Activated CD4-positive, alpha-beta T cell treated with anti-CD3 and anti-CD28 coated beads for 36 hours (primary cell): Measurements from ENCODE around the gene ARHGEF37. TPM values are rescaled to one million over a fixed set of nuclear protein-coding genes. Genes with fewer than 3 reads are reported as not detected.
"Not testable (repeated sequence)": the region's sequence is repeated elsewhere in the genome, so short reads cannot be mapped to it uniquely, and the experiment has no call there.

ENCODE experiments used
- ATAC-seq: fragments of 200-7000 bp; cut with Tn5 transposase; one replicate; pipeline ENCODE4 v1.10.0; 2021; ENCODE audit warnings: mild to moderate bottlenecking, moderate library complexity
- CTCF ChIA-PET: fragments of 350-600 bp; sonication (Branson Sonifier 250); formaldehyde crosslinking; loops from one replicate; lab custom pipeline; 2021; ENCODE audit warnings: antibody characterized with exemption; lab: Charles Lee
- POLR2A ChIA-PET: fragments of 350-600 bp; sonication (Branson Sonifier 250); formaldehyde crosslinking; loops from one replicate; lab custom pipeline; 2021; ENCODE audit warnings: antibody characterized with exemption, inconsistent platforms; lab: Charles Lee
- DNase-seq: peaks from one replicate; pipeline ENCODE4 v3.0.0-alpha.2; 2020
- H3K27ac Mint-ChIP-seq: one replicate; pipeline ENCODE4 v1.8.0; 2021; ENCODE audit warnings: mixed read lengths
- H3K27me3 Mint-ChIP-seq: one replicate; pipeline ENCODE4 v1.8.0; 2021; ENCODE audit warnings: mixed read lengths
- H3K36me3 Mint-ChIP-seq: one replicate; pipeline ENCODE4 v1.8.0; 2021; ENCODE audit warnings: low read depth, mixed read lengths
- H3K4me1 Mint-ChIP-seq: one replicate; pipeline ENCODE4 v1.8.0; 2021; ENCODE audit warnings: mixed read lengths
- H3K4me3 Mint-ChIP-seq: one replicate; pipeline ENCODE4 v1.8.0; 2021; ENCODE audit warnings: mild to moderate bottlenecking, moderate library complexity, mixed read lengths
- H3K9me3 Mint-ChIP-seq: one replicate; pipeline ENCODE4 v1.8.0; 2021; ENCODE audit warnings: low read depth, mixed read lengths
- intact Hi-C, 2 experiments: fragments of 100-400 bp; cut with DNase I in 1 of 2; cut with micrococcal nuclease in 1 of 2; formaldehyde crosslinking; loops; one replicate each; pipeline versions ENCODE4 v1.14.2 to v1.15.1; 2022 to 2024; cut with DNase I, micrococcal nuclease
- total RNA-seq, 2 experiments: library from RNA; stranded (reverse); gene quantifications; one replicate each; pipeline ENCODE4 v1.2.3, GENCODE V29; 2021

The ARHGEF37 gene
- total RNA-seq, 2 experiments from 2014 or later = 1.7 to 2.1 TPM

DNA sequence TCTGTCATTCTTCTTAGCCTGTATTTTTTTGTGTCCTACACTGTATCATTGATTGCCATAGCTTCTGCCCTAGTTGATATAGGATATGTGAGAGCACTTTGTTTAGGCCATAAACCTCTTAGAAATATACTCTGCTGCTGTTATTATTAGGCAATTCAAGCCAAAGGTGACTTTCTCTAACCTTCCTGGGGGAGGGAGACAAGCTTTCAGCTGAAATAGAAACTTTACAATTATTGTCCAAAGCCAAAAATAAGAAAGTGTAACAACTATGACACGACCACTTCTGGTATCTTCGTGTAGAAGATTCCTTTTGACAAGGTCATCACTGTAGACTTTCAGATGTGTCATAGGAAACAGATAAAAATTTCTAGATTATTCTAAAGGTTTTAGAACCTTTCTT lies 17.8 kb upstream of the ARHGEF37 start:
- Mint-ChIP-seq H3K36me3 (no peaks in the 10 kb centered on the region), H3K4me3 (no peak overlapping the region), H3K27ac (peak overlapping the region; percentile 80), H3K9me3 (no peaks in the 10 kb centered on the region), H3K27me3 (no peaks in the 10 kb centered on the region), H3K4me1 (peaks cover 30% of the 10 kb centered on the region)
- CTCF ChIA-PET = interaction anchor here (0.5 to 3.5 kb wide), 21 partner anchors 12 to 449 kb away, joined by 3 to 38 read pairs (median 6); partner anchors contain the start of genes CSNK1A1 and IL17B
- POLR2A ChIA-PET = interaction anchor here (2.4 kb wide), 1 partner anchor 13 kb away, joined by 31 read pairs; the partner anchor contains the start of gene CSNK1A1
- DNase-seq = no peak
- intact Hi-C loops = loop anchor here (5.0 to 10.0 kb wide), 3 partner anchors 196 to 419 kb away; partner anchors contain the start of gene ABLIM3 (in 1 of the 2)
- no peak for ATAC-seq

DNA sequence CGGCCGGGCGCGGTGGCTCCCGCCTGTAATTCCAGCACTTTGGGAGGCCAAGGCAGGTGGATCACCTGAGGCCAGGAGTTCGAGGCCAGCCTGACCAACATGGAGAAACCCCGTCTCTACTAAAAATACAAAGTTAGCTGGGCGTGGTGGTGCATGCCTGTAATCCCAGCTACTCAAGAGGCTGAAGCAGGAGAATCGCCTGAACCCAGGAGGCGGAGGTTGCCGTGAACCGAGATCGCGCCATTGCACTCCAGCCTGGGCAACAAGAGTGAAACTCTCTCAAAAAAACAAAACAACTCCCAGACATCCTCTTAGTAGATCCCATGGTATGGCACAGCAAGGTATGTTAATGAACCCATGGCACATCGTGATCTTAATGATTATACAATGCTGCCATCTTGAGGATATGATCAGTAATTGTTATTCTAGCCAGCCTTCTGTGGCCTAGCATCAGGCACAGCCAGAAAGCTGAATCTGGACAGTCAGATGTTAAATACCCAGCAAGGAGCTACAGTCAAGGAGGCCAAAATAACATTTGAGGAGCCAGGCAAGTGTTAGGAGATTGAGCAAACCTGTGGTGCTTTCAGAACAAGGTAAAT lies 16.7 kb upstream of the ARHGEF37 start:
- ChIA-PET CTCF (interaction anchor here (0.6 to 2.3 kb wide), 29 partner anchors 11 to 423 kb away, joined by 3 to 16 read pairs (median 4); partner anchors contain the start of genes ABLIM3 and CSNK1A1), POLR2A (interaction anchor here (0.6 kb wide), 2 partner anchors 15 to 121 kb away, joined by 3 to 5 read pairs; no protein-coding TSS in a partner anchor)
- H3K4me1 Mint-ChIP-seq = peaks cover 30% of the 10 kb centered on the region
- H3K9me3 Mint-ChIP-seq, H3K36me3 Mint-ChIP-seq, H3K27ac Mint-ChIP-seq, H3K27me3 Mint-ChIP-seq, H3K4me3 Mint-ChIP-seq: not testable (repeated sequence)
- intact Hi-C loops = loop anchor here (1.0 to 10.0 kb wide), 7 partner anchors 115 to 420 kb away; partner anchors contain the start of gene ABLIM3 (in 1 of the 2)
- peak; percentile 25 for DNase-seq
- peak; percentile 85 for ATAC-seq

DNA sequence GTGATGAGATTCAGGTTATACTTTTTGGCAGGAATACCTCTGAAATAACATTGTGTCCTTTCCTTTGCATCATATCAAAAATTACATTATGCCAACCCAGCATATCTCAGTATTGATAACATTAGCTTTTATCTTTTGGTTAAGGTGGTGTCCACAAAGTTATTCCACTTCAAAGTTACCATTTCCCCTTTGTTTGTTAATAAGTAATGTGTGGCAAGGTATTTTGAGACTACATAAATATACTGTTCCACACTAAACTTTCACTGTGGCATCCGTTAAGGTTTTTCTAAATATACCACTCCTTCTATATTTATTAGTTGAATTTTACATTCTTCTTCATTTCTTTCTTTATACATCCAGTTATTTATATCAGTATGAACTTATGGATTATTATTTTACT lies 14.1 kb upstream of the ARHGEF37 start:
- H3K27me3 Mint-ChIP-seq = no peaks in the 10 kb centered on the region
- H3K4me1 Mint-ChIP-seq = peaks cover 16% of the 10 kb centered on the region
- CTCF ChIA-PET = interaction anchor here (1.4 kb wide), 3 partner anchors 124 to 195 kb away, joined by 4 to 7 read pairs (median 5); no protein-coding TSS in a partner anchor
- intact Hi-C loops = loop anchor here (10.0 kb wide), 2 partner anchors 252 to 422 kb away; partner anchors contain the start of gene ABLIM3 (in 1 of the 2)
- no peak overlapping the region for H3K27ac Mint-ChIP-seq
- no peaks in the 10 kb centered on the region for H3K9me3 Mint-ChIP-seq
- POLR2A ChIA-PET = interaction anchor here (0.6 kb wide), 1 partner anchor 135 kb away, joined by 3 read pairs; no protein-coding TSS in a partner anchor
- ATAC-seq (no peak), DNase-seq (no peak)
- H3K36me3 Mint-ChIP-seq = no peaks in the 10 kb centered on the region
- H3K4me3 Mint-ChIP-seq = no peak overlapping the region

DNA sequence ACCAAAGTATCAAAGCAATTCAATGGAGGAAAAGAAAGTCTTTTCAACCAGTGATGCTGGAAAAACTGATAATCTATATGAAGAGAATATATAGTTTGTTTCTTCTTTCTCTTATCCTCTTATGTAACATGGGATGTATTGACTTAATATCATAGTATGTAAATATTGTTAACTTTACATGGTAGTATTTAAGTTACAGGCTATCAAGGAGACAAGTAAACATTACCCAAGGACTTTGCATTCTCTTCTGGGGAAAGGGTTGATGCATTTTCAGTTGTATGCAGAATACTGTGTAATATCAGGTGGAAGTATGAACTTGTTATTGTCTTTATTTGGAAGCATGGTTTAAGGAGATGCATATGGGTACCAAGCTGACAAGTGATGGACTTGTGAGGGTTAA lies 9.1 kb upstream of the ARHGEF37 start:
- H3K4me1 Mint-ChIP-seq = peaks cover 24% of the 10 kb centered on the region
- H3K36me3 Mint-ChIP-seq = peaks cover 5% of the 10 kb centered on the region
- no peak overlapping the region for H3K27ac Mint-ChIP-seq
- CTCF ChIA-PET = interaction anchor here (1.0 to 1.3 kb wide), 3 partner anchors 11 to 203 kb away, joined by 3 read pairs; no protein-coding TSS in a partner anchor
- H3K27me3 Mint-ChIP-seq = no peaks in the 10 kb centered on the region
- no peak overlapping the region for H3K4me3 Mint-ChIP-seq
- H3K9me3 Mint-ChIP-seq = no peaks in the 10 kb centered on the region
- ATAC-seq = no peak
- POLR2A ChIA-PET = interaction anchor here (0.7 kb wide), 1 partner anchor 226 kb away, joined by 3 read pairs; no protein-coding TSS in a partner anchor
- intact Hi-C loops = no loop called here
- no peak for DNase-seq

DNA sequence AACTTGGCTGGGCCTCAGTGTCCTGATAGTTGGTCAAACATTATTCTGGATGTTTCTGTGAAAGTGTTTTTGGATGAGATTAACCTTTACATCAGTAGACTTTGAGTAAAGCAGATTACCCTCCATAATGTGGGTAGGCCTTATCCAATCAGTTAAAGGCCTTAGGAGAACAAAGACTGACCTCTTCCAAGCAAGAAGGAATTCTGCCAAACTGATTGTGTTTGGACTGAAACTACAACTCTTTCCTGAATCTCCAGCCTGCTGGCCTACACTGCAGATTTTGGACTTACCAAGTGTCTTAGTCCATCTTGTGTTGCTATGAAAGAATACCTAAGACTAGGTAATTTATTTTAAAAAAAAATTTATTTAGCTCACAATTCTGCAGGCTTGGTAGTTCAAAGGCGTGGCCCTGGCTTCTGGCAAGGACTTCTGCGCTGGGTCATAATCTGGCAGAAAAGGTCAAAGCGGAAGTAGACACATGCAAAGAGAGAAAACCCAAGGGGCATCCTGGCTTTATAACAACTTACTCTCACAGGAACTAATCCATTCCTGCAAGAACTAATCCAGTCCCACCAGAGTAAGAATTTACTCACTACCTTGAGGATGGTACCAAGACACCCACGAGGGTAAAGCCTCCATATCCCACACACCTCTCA lies 8.6 kb upstream of the ARHGEF37 start:
- no peak for DNase-seq
- Mint-ChIP-seq H3K36me3 (peaks cover 5% of the 10 kb centered on the region), H3K27ac (no peak overlapping the region), H3K9me3 (no peaks in the 10 kb centered on the region), H3K27me3 (no peaks in the 10 kb centered on the region), H3K4me3 (no peak overlapping the region), H3K4me1 (peaks cover 24% of the 10 kb centered on the region)
- ATAC-seq = no peak
- CTCF ChIA-PET = interaction anchor here (1.3 kb wide), 1 partner anchor 12 kb away, joined by 3 read pairs; no protein-coding TSS in a partner anchor
- POLR2A ChIA-PET = no interaction called here
- intact Hi-C loops = no loop called here

DNA sequence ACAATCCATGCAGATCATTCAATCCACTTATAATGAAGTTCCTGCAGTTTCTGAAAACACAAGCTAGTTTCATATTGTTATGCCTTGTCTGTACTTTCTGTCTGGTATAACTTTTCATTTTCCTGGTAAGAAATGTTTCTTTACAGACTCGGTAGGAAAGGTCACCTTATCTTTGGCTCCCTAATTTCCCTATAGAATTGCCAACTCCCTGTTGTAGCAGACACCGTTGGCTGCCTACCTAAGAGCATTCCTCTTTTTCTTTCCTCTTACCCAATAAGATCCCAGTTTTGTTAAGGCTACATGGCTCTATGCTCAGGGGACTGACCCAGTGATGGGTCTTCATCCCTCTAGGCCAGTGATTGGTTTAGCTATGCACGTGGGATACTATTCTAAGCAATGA lies 6.2 kb upstream of the ARHGEF37 start:
- ChIA-PET POLR2A (no interaction called here), CTCF (interaction anchor here (0.6 to 1.9 kb wide), 7 partner anchors 10 to 540 kb away, joined by 3 to 11 read pairs (median 3); no protein-coding TSS in a partner anchor)
- ATAC-seq (no peak), DNase-seq (no peak)
- Mint-ChIP-seq H3K36me3 (peaks cover 5% of the 10 kb centered on the region), H3K4me1 (peaks cover 25% of the 10 kb centered on the region), H3K9me3 (no peaks in the 10 kb centered on the region), H3K4me3 (no peak overlapping the region), H3K27ac (no peak overlapping the region), H3K27me3 (peaks cover under 1% of the 10 kb centered on the region)
- intact Hi-C loops = no loop called here

DNA sequence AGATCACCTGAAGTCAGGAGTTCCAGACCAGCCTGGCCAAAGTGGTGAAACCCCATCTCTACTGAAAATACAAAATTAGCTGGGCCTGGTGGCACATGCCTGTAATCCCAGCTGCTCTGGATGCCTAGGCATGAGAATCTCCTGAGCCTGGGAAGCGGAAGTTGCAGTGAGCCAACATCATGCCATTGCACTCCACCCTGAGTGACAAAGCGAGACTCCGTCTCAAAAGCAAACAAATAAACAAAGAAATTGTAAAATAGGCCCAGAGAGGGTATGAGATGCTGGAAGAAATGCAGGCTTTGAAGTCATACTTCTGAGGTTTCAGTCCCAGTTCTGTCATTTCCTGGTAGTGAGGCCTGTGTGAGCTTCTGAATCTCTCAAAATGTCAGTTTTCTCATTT lies 5.3 kb upstream of the ARHGEF37 start:
- ATAC-seq (peak; percentile 92), DNase-seq (peak; percentile 39)
- peak overlapping the region; percentile 90 for H3K27ac Mint-ChIP-seq
- CTCF ChIA-PET = interaction anchor here (0.6 to 1.9 kb wide), 10 partner anchors 9 to 347 kb away, joined by 3 to 11 read pairs (median 4); partner anchors contain the start of gene CSNK1A1
- peaks cover 5% of the 10 kb centered on the region for H3K36me3 Mint-ChIP-seq
- POLR2A ChIA-PET = no interaction called here
- peaks cover 2% of the 10 kb centered on the region for H3K27me3 Mint-ChIP-seq
- peaks cover 33% of the 10 kb centered on the region for H3K4me1 Mint-ChIP-seq
- H3K4me3 Mint-ChIP-seq = no peak overlapping the region
- no peaks in the 10 kb centered on the region for H3K9me3 Mint-ChIP-seq
- intact Hi-C loops = loop anchor here in 1 of 2 experiments (1.0 kb wide), 1 partner anchor 25 kb away; the partner anchor contains the start of gene CSNK1A1

DNA sequence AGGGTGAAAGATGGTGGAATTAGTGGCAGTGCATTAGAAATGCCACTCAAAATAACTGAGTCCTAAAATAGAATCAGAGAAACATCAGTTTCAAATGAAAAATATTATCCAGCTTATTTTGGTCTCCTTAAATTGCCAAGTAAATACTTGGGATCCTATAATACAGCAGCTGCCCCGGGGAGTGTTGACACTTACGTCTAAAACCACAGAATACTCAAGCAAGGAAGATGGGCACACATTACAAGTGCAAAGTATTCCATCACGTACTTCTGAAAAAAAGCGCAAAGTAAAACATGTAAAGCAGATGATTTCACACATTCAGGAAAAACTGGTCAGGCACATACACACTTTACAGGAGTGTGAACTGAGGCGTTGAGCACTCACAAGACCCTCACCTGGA lies 2.4 kb upstream of the ARHGEF37 start:
- Mint-ChIP-seq H3K27ac (no peak overlapping the region), H3K4me3 (no peak overlapping the region), H3K36me3 (peaks cover 5% of the 10 kb centered on the region), H3K4me1 (peaks cover 37% of the 10 kb centered on the region), H3K9me3 (no peaks in the 10 kb centered on the region), H3K27me3 (peaks cover 4% of the 10 kb centered on the region)
- POLR2A ChIA-PET = no interaction called here
- CTCF ChIA-PET = interaction anchor here (1.0 to 1.7 kb wide), 4 partner anchors 8 to 137 kb away, joined by 3 to 5 read pairs (median 4); no protein-coding TSS in a partner anchor
- ATAC-seq = no peak
- intact Hi-C loops = no loop called here
- DNase-seq = no peak

DNA sequence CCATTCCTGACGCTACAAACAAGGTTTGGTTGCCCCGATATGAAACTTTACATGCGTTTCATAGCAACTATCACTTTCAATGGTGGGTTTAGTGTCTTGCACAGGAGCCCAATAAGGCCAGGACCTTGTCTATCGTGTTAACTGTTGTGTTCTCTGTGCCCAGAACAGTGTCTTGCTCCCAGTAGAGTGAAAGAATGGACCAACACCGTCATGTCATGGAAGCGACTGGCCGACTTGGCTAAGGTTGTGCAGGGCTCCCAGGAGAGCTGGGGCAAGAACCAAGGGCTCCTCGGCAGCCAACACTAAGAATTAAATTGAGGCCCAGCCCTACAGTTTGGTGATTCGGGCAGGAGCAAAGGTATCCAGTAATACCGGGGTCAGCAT lies 498 bp upstream of the ARHGEF37 start:
- ATAC-seq (peak; percentile 4), DNase-seq (no peak)
- Mint-ChIP-seq H3K4me1 (peaks cover 24% of the 10 kb centered on the region), H3K9me3 (no peaks in the 10 kb centered on the region), H3K27ac (peak overlapping the region; percentile 55), H3K36me3 (peaks cover 5% of the 10 kb centered on the region), H3K27me3 (peaks cover 4% of the 10 kb centered on the region), H3K4me3 (peak overlapping the region; percentile 66)
- intact Hi-C loops = loop anchor here in 1 of 2 experiments (5.0 kb wide), 1 partner anchor 152 kb away; the partner anchor contains the start of gene PPARGC1B
- ChIA-PET POLR2A (interaction anchor here (0.6 kb wide), 1 partner anchor 380 kb away, joined by 3 read pairs; the partner anchor contains the start of gene SLC26A2), CTCF (interaction anchor here (0.6 to 1.0 kb wide), 4 partner anchors 8 to 57 kb away, joined by 3 to 5 read pairs (median 4); partner anchors contain the start of gene CSNK1A1)

DNA sequence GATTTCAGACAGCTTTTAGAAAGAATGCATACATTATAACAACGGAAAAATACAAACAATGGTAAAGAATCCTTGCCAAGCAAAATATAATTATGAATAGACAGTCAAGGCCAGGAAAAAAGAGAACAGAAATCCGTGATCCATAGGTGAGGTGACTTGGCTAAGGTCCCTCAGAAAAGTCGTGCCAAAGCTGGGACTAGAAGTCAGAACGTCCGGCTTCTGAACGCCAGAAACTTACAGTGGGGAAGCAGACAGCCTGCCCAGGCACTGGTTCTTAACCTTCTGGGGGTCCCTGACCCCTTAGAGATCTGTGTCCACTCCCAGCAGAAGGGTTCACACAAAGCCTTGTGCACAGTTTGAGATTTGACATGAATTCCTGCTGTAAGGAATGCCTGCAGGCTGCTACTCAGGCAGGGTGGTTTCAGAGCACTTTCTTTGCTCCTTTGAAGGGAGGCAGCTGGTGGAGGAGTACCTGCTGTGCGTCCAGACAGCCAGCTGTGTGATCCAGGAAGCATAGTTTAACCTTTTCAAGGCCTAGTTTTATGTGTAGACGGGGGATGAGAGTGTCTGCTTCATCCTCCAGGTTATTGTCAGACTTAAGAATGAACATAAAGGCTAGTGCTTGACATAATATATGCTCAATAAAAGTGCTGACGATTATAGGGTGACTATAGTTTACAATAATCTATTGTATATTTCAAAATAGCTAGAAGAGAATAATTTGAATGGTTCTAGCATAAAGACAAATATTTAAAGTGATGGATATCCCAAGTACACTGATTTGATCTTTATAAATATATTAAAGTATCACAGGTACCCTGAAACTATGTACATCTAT lies 852 bp downstream of the ARHGEF37 start:
- CTCF ChIA-PET = interaction anchor here (0.5 to 1.5 kb wide), 4 partner anchors 9 to 143 kb away, joined by 3 to 5 read pairs (median 3); partner anchors contain the start of gene CSNK1A1
- ATAC-seq = no peak
- H3K27ac Mint-ChIP-seq = no peak overlapping the region

More for the DNA sequence above, 852 bp downstream of the ARHGEF37 start:
- H3K4me3 Mint-ChIP-seq = peak overlapping the region; percentile 66
- no peaks in the 10 kb centered on the region for H3K36me3 Mint-ChIP-seq
- intact Hi-C loops = loop anchor here in 1 of 2 experiments (5.0 kb wide), 1 partner anchor 150 kb away; the partner anchor contains the start of gene PPARGC1B
- H3K9me3 Mint-ChIP-seq = no peaks in the 10 kb centered on the region
- peaks cover 4% of the 10 kb centered on the region for H3K27me3 Mint-ChIP-seq
- DNase-seq = no peak
- peaks cover 18% of the 10 kb centered on the region for H3K4me1 Mint-ChIP-seq
- POLR2A ChIA-PET = no interaction called here
